ENCODE results near the gene FAM13C. TPM values are rescaled to one million over a fixed set of nuclear protein-coding genes. Genes with fewer than 3 reads are reported as not detected.

Gene FAM13C
- total and polyA plus RNA-seq, 2 of the 4 experiments (the other 2 are of a cell fraction) = 1.6 to 2.9 TPM

GRCh38 chr10:59212301-59212798, 150.0 kb downstream of the FAM13C start:
- H3K9ac ChIP-seq (ENCODE audit: low read depth, low read length) = no peak overlapping the region
- POLR2A ChIA-PET (ENCODE audit: unreplicated experiment) = no interaction called here
- no peaks in the 10 kb centered on the region for H3K4me1 ChIP-seq (ENCODE audit: control insufficient read depth, insufficient read depth, low read length)
- no peaks in the 10 kb centered on the region for H3K36me3 ChIP-seq (ENCODE audit: control insufficient read depth, insufficient read depth, low read length)
- no peak overlapping the region for H2AFZ ChIP-seq (replicated peaks; ENCODE audit: low read length, poor library complexity)
- no peaks in the 10 kb centered on the region for H3K79me1 ChIP-seq (ENCODE audit: low read depth in 1 of 2, low read length in 2 of 2)
- no peak overlapping the region for H4K91ac ChIP-seq (ENCODE audit: insufficient read depth, low read depth, low read length)
- H3K4me3 ChIP-seq (ENCODE audit: insufficient read depth, low read depth, low read length) = no peak overlapping the region
- no TSS peak for BruUV-seq (replicated peaks)
- WGBS, 2 experiments (ENCODE audit: extremely low coverage in 2 of 2, insufficient read length in 1 of 2) = no CpG with 5 or more reads among the region's 2 CpGs
- no peak overlapping the region for H3K23ac ChIP-seq (ENCODE audit: low read depth, low read length)
- ATAC-seq (ENCODE audit: low read depth) (no peak), DNase-seq (no peak)
- H3K9me3 ChIP-seq (ENCODE audit: control insufficient read depth, insufficient read depth, low read length) = no peaks in the 10 kb centered on the region
- H3K4ac ChIP-seq (ENCODE audit: low read depth, low read length) = no peak overlapping the region
- H2AK9ac ChIP-seq (replicated peaks; ENCODE audit: low read depth, low read length, poor library complexity) = no peak overlapping the region
- dilution Hi-C loops (cut with HindIII; ENCODE audit: low sequenced_read_pairs, unreplicated experiment) = no loop called here
- H2BK5ac ChIP-seq (ENCODE audit: low read depth, low read length, poor library complexity, severe bottlenecking) = no peak overlapping the region
- H3K27me3 ChIP-seq (ENCODE audit: control insufficient read depth, insufficient read depth, low read length) = no peaks in the 10 kb centered on the region
- no peak overlapping the region for H2AK5ac ChIP-seq (ENCODE audit: low read depth, low read length)
- intact Hi-C loops (cut with micrococcal nuclease) = no loop called here
- H3K56ac ChIP-seq (ENCODE audit: extremely low read depth, insufficient read depth, low read length) = no peak overlapping the region
- no peaks in the 10 kb centered on the region for H3K9me1 ChIP-seq (ENCODE audit: insufficient read depth, low read length)
- no peak overlapping the region for H4K8ac ChIP-seq (ENCODE audit: low read depth in 2 of 2, low read length in 2 of 2)
- CTCF ChIA-PET = no interaction called here
- no peak overlapping the region for H2BK15ac ChIP-seq (ENCODE audit: low read depth, low read length)
- no peak overlapping the region for H3K4me2 ChIP-seq (ENCODE audit: low read depth, low read length)
- H3K18ac ChIP-seq (ENCODE audit: low read depth, low read length) = no peak overlapping the region
- H3K27ac ChIP-seq (ENCODE audit: insufficient read depth, low read length) = no peak overlapping the region
- in situ Hi-C loops (cut with MboI; ENCODE audit: low sequenced_read_pairs) = loop anchor here (25.0 kb wide), 2 partner anchors 675 to 800 kb away; no protein-coding TSS in a partner anchor
- no peak overlapping the region for H2BK20ac ChIP-seq (ENCODE audit: low read depth, low read length)
- H4K20me1 ChIP-seq (ENCODE audit: insufficient read depth, low read length) = no peaks in the 10 kb centered on the region
- H2BK120ac ChIP-seq (ENCODE audit: low read depth, low read length) = no peak overlapping the region
- H3K14ac ChIP-seq (replicated peaks; ENCODE audit: low read depth, low read length) = no peak overlapping the region
- no peak for TF ChIP-seq RCOR1 (IDR thresholded peaks at IDR 0.05; ENCODE audit: insufficient replicate concordance, low read length)
- no peak for TF ChIP-seq ELK1 (IDR thresholded peaks at IDR 0.05; ENCODE audit: borderline replicate concordance, low read depth, low read length)
- TF ChIP-seq FOS (IDR thresholded peaks at IDR 0.05; ENCODE audit: low read depth, low read length) = no peak
- TF ChIP-seq RAD21 (IDR thresholded peaks at IDR 0.05; ENCODE audit: low read length) = no peak
- no peak for TF ChIP-seq MXI1 (IDR thresholded peaks at IDR 0.05; ENCODE audit: borderline replicate concordance, low read depth, low read length)
- TF ChIP-seq POLR2A (IDR thresholded peaks at IDR 0.05; ENCODE audit: low read depth, low read length) = no peak
- no peak for TF ChIP-seq CTCF (conservative IDR thresholded peaks at IDR 0.05; ENCODE audit: low read depth, low read length)
- TF ChIP-seq NFE2L2 (IDR thresholded peaks at IDR 0.05; ENCODE audit: low read depth, low read length) = no peak
- no peak for TF ChIP-seq USF2 (IDR thresholded peaks at IDR 0.05; ENCODE audit: low read depth, low read length)
- TF ChIP-seq MAFK (IDR thresholded peaks at IDR 0.05; ENCODE audit: low read depth, low read length) = no peak
- no peak for TF ChIP-seq CEBPB (IDR thresholded peaks at IDR 0.05; ENCODE audit: low read depth, low read length)
- TF ChIP-seq SMC3 (IDR thresholded peaks at IDR 0.05; ENCODE audit: low read depth, low read length) = no peak
- no peak for TF ChIP-seq MAZ (IDR thresholded peaks at IDR 0.05; ENCODE audit: borderline replicate concordance, low read depth, low read length)
- no peak for TF ChIP-seq BHLHE40 (IDR thresholded peaks at IDR 0.05; ENCODE audit: low read depth, low read length)
- TF ChIP-seq RFX5 (IDR thresholded peaks at IDR 0.05; ENCODE audit: low read depth, low read length) = no peak
- TF ChIP-seq CHD1 (IDR thresholded peaks at IDR 0.05; ENCODE audit: low read depth, low read length) = no peak
- no peak overlapping the region for H4K5ac ChIP-seq (ENCODE audit: low read depth, low read length)
